HPDE6-E6E7 (cell line): ENCODE data around the gene ZNF618.
"Not testable (repeated sequence)": the region's sequence is repeated elsewhere in the genome, so short reads cannot be mapped to it uniquely, and the experiment has no call there.

Experiments
- DNase-seq: peaks from one replicate; pipeline ENCODE4 v3.0.0; 2011; ENCODE audit warnings: missing footprints; ENCODE audit errors: extremely low spot score

Gene ZNF618

DNA sequence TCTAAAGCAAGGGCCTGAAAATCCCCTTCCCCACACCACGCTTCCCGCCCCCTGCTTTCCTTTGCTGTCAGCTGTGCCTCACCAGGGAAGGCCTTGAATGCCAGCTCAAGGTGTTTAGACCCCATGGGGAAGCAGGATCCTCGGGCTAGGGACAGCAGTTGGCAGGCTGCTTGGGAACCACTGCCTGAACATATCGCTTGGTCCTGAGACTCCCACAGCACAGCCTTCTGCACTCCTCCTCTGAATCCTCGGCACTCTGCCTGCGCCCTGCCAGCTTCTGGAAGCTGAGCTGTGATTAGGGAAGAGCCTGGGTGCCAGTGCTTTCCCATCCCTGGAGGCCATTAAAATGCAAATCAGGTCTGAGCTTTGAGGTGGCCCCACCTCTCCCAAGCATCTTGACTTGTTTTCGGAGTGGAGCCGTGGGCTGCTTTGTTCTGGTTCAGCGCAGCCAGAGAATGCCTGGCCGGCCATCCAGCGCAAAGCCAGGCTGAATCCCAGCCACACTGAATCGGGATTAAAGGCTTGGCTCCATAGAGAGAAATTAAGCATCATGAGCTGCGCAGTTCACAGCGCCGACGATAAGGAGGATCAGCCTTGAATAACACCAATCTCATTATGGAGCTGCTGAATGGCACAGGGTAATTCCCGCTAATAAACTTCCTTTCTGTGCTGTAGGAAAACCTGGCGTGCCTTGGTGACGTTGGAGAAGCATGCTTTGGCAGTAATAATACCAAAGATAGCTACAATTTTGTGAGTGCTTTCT is 162.0 kb downstream of the ZNF618 start:
- no peak for DNase-seq

DNA sequence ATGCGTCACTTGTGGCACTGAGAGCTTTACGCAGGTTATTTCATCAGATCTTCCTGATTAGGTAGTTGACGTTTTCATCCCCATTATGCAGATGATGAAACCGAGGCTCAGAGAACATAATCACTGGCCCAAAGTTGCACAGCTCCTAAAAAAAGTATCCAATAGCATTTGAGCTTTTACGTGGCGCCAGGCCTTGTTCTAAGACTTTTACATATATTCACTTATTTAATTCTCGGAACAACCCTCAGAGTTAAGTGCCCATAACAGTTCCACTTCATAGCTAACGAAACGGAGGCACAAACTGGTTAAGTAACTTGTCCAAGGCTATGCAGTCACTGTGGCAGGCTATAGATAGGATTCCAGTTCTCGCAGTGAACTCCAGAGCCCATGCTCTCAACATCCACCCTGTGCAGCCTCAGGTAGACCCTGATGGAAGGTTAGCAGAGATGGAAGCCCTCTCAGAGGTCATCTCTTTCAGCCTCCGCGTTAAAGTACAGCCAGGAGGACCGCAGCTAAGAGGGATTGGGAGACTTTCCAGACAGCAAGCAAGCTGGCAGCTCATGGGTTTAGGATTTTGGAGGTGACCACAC is 162.7 kb downstream of the ZNF618 start:
- DNase-seq, result no peak

- no peak for DNase-seq
Observed at GRCh38 chr9:114039484-114039883, 163.4 kb downstream of the ZNF618 start.

DNA sequence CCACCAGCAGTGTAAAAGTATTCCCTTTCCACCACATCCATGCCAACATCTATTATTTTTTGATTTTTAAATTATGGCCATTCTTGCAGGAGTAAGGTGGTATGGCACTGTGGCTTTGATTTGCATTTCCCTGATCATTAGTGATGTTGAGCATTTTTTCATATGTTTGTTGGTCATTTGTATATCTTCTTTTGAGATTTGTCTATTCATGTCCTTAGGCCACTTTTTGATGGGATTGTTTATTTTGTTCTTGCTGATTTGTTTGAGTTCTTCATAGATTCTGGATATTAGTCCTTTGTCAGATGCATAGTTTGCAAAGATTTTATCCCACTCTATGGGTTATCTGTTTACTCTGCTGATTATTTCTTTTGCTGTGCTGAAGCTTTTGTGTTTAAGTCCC is 167.6 kb downstream of the ZNF618 start:
- DNase-seq, result not testable (repeated sequence)

- DNase-seq, result no peak
Observed at GRCh38 chr9:114046237-114046755, 170.2 kb downstream of the ZNF618 start.

DNA sequence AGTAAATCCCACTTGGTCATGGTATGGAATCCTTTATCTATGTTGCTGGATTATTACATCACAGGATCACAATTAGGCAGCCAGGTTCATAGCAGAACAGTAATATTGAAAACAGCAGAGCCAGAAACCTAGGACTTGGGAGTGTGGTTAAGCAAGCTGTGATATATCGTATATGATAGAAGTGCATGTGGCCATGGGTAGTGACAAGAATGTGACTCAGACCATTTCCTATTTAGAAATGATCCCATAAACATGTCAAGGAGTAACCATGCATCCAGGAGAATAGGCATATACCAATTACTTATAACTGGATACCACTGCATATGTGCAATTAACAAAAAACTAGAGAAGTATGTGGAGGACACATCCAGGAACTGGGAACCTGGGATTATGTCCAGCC is 170.8 kb downstream of the ZNF618 start:
- no peak for DNase-seq

- DNase-seq, result no peak
Observed at GRCh38 chr9:114047717-114048116, 171.6 kb downstream of the ZNF618 start.

GRCh38 chr9:114048533-114049415 is 172.7 kb downstream of the ZNF618 start:
- no peak for DNase-seq

GRCh38 chr9:114049441-114050225 is 173.5 kb downstream of the ZNF618 start:
- no peak for DNase-seq

- DNase-seq, result no peak
Observed at GRCh38 chr9:114050226-114050568, 174.1 kb downstream of the ZNF618 start.

GRCh38 chr9:114050646-114051045 is 174.5 kb downstream of the ZNF618 start:
- DNase-seq, result no peak

- DNase-seq, result no peak
Observed at GRCh38 chr9:114051281-114051680, 175.2 kb downstream of the ZNF618 start.

- no peak for DNase-seq
Observed at GRCh38 chr9:114051706-114052105, 175.6 kb downstream of the ZNF618 start.

DNA sequence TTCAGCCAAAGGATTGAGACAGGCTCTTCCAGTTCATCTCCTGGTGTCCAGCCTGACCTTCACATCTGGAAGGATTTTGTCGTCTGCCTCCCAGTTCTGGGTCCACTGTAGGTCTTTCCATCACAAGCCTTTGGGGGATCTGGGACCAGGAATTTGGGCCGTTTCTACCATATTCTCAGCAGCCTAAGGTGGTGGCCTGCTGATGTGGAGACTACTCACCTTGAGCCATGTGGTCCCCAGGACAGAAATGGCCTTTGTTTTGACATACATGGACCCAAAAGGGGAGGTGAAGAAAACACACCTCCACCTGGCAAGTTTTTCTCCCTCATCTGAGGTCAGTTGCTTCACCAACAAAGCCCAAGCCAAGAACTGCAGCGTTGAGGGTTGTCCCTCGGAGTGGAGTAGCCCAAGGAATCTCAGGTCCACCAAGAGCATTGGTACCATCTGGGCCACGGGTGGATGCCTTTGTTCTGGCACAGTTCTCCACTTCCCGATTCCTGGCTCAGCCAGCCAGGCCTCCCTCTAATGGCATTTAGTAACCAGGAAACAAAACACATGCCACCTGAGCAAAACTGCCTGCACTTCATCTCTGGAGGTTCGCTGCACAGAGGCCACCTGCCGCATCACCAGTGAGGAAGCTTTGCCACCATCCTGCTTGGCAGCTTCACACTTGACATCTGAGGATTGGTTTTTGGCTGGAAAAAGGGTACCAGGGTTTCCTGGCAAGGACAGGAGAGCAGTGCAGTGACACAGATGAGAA is 177.3 kb downstream of the ZNF618 start:
- DNase-seq, result no peak

GRCh38 chr9:114054191-114054690 is 178.1 kb downstream of the ZNF618 start:
- DNase-seq, result no peak

DNA sequence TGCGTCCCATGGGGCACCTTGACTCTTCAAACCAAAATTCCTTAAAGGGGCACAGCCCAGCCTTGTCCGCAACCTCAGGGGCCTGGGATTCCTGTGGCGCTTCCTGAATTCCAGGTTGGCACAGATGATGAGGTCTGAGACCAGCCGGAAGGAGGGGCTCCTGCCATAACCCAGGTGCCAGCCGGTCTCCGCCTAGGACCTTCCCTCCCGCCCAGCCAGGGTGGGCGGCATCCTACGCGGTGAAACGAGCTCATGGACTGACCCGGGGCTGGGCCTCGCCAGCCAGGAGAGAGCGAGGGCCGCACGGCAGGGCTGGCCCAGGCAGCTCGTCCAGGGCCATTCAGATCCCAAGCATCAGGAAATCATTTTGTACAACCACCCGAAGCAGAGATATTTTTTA is 179.0 kb downstream of the ZNF618 start:
- no peak for DNase-seq

DNA sequence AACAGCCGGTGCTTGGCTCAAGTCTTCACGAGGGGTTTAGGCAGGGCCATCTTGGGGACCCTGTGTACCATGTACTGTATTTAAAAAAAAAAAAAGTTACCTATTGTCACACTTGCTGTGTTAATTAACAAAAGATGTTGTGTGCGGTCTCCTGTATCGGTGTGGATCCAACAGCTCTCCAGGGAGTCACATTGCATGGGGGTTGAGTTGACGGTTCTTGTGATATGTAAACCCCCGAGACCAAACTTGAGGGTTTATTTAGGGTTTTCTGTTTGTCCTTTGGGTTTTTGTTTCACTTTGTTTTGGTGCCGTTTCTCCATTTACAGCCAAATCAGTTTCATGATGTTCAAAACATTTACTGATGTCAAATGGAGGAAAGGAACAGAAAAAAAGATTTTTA is 179.8 kb downstream of the ZNF618 start:
- DNase-seq, result no peak

GRCh38 chr9:114056527-114056926 is 180.4 kb downstream of the ZNF618 start:
- no peak for DNase-seq

DNA sequence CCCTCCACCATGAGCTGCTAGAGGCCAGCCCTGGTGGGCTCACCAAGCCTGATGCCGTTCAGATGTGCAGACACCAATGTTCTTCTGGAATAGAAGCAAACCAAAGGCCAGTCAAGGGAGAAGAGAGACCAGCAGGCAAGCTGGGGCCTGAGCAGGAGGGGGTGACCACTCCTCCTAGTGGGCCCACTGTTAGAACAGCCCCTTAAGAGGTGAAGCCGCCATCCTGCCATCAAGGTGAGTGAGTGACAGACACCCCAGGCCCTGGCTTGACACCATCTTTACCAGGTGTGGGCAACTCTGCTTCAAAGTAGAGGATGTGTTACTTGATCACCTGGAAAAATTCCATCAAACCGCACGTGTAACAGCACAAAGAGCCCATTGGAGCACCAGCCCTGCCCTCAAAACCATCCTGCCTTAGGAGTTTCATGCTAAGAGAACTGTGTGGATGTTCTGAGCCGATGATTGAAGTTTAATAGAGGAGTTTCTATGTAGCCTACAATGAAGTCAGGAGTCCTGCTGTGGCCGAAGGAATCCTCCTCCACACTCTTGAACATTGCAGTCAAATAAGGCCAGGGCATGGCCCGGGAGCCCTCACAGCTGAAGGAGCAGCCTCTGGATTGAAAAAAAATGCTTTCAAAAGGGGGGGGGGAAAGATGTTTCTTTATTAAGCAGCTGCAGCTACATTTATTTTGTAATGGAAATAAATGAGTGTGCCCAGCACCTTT is 181.2 kb downstream of the ZNF618 start:
- DNase-seq, result no peak

DNA sequence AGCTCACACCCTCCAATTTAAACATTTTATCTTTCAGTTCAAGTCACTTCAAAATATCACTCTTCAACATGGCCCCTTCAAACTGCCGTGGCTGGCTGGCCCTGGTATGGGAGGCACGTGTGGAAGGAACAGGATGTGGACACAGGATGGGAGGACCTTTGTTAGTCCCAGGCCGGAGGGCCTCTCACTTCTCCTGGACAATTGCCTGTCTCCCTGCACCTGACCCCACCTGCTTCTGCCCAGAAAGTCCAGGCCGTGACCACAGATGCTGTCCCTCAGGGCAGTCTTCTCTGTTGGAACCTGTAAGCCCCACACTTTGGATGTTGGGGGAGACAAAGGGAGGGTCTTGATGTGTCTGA is 182.6 kb downstream of the ZNF618 start:
- DNase-seq, result no peak
